HCT116 (cell line): Measurements from ENCODE around the gene BOC. TPM values are rescaled to one million over a fixed set of nuclear protein-coding genes. Genes with fewer than 3 reads are reported as not detected.

ENCODE experiments used
- ATAC-seq: fragments of 200-7000 bp; cut with Tn5 transposase; 2 replicates; pipeline ENCODE4 v1.9.1; 2020; ENCODE audit warnings: mild to moderate bottlenecking, moderate library complexity
- BruUV-seq: library from RNA; stranded (reverse); fragments of 400-500 nt; replicated peaks from 2 replicates; lab custom pipeline; 2021; lab: Mats Ljungman, UMichigan
- CTCF ChIA-PET: fragments of 300-600 bp; sonication (Branson Sonifier 250); formaldehyde crosslinking; loops from one replicate; lab custom pipeline; 2021; ENCODE audit warnings: antibody characterized with exemption; lab: Charles Lee
- POLR2A ChIA-PET: fragments of 300-600, 350-600 bp; sonication (Branson Sonifier 250); formaldehyde crosslinking; loops from one replicate; lab custom pipeline; 2021; ENCODE audit warnings: antibody characterized with exemption; lab: Charles Lee
- RAD21 ChIA-PET, 2 experiments: fragments of 300-600 bp; sonication (Branson Sonifier 250); formaldehyde crosslinking; loops; one replicate each; lab custom pipeline; 2023; ENCODE audit warnings: low total read pairs in 2 of 2; ENCODE audit not compliant: uncharacterized antibody in 2 of 2, unreplicated experiment in 2 of 2, low non-redundant PET in 1 of 2; lab: Charles Lee
- DNase-seq: peaks from one replicate; pipeline ENCODE4 v3.0.0-alpha.2; 2010; ENCODE audit warnings: low read depth, low spot score
- H2AFZ ChIP-seq: fragments of 200-600 bp; shearing (Covaris generic), sonication (generic); 2 replicates; pipeline ENCODE4 v1.6.1; 2017; ENCODE audit warnings: low read depth, mixed run types, mixed read lengths, antibody characterized with exemption, low read length; ENCODE audit not compliant: poor library complexity, severe bottlenecking
- H3K27ac ChIP-seq: 2 replicates; pipeline ENCODE4 v1.5.1; 2012; ENCODE audit warnings: low read depth, low read length
- H3K27me3 ChIP-seq: fragments of 200-600 bp; sonication (generic); 2 replicates; pipeline ENCODE4 v1.6.1; 2016; ENCODE audit warnings: mixed run types, low read length, mixed read lengths; ENCODE audit not compliant: insufficient read depth
- H3K36me3 ChIP-seq, 2 experiments: fragments of 200-500 bp in 1 of 2; fragments of 200-600 bp in 1 of 2; sonication (Bioruptor generic) in 1 of 2; sonication (generic) in 1 of 2; 2 replicates each; pipeline versions ENCODE4 v1.5.1 to v1.6.1; 2014 to 2016; ENCODE audit warnings: low read length in 2 of 2, inconsistent platforms in 1 of 2, mixed read lengths in 1 of 2, mixed run types in 1 of 2; ENCODE audit not compliant: insufficient read depth in 2 of 2, control insufficient read depth in 1 of 2
- H3K4me1 ChIP-seq, 2 experiments: fragments of 200-600 bp in 1 of 2; sonication (generic) in 1 of 2; 2 replicates each; pipeline versions ENCODE4 v1.5.1 to v1.6.1; 2012 to 2017; ENCODE audit warnings: low read length in 2 of 2, inconsistent platforms in 1 of 2, mild to moderate bottlenecking in 1 of 2, mixed read lengths in 1 of 2, mixed run types in 1 of 2, moderate library complexity in 1 of 2; ENCODE audit not compliant: insufficient read depth in 2 of 2, control insufficient read depth in 1 of 2
- H3K4me2 ChIP-seq: fragments of 200-600 bp; sonication (generic); 2 replicates; pipeline ENCODE4 v1.6.1; 2017; ENCODE audit warnings: mixed run types, low read length, mixed read lengths
- H3K4me3 ChIP-seq, 2 experiments: fragments of 200-600 bp in 1 of 2; sonication (generic) in 1 of 2; replicated peaks in 1 of 2; 2 replicates each; pipeline ENCODE4 v1.5.1; 2011 to 2016; ENCODE audit warnings: low read length in 2 of 2, control low read depth in 1 of 2, low read depth in 1 of 2, mild to moderate bottlenecking in 1 of 2, mixed read lengths in 1 of 2, mixed run types in 1 of 2
- H3K79me2 ChIP-seq: fragments of 200-600 bp; sonication (generic); 2 replicates; pipeline ENCODE4 v1.6.1; 2017; ENCODE audit warnings: mild to moderate bottlenecking, mixed run types, low read length, moderate library complexity, mixed read lengths; ENCODE audit not compliant: insufficient read depth
- H3K9ac ChIP-seq: fragments of 200-600 bp; sonication (generic); 2 replicates; pipeline ENCODE4 v1.6.1; 2016; ENCODE audit warnings: low read length, mixed read lengths
- H3K9me2 ChIP-seq: fragments of 200-600 bp; sonication (generic), shearing (Covaris generic); 2 replicates; pipeline ENCODE4 v1.6.1; 2017; ENCODE audit warnings: mixed run types, mild to moderate bottlenecking, moderate library complexity; ENCODE audit not compliant: insufficient read depth
- H3K9me3 ChIP-seq, 2 experiments: fragments of 200-500 bp in 1 of 2; fragments of 200-600 bp in 1 of 2; sonication (Bioruptor generic) in 1 of 2; sonication (generic) in 1 of 2; 2 replicates each; pipeline ENCODE4 v1.6.1; 2014 to 2017; ENCODE audit warnings: low read length in 2 of 2, mixed read lengths in 2 of 2, inconsistent platforms in 1 of 2, low read depth in 1 of 2, mild to moderate bottlenecking in 1 of 2, mixed run types in 1 of 2, moderate library complexity in 1 of 2; ENCODE audit not compliant: control insufficient read depth in 1 of 2, insufficient read depth in 1 of 2
- H4K20me1 ChIP-seq: fragments of 200-600 bp; sonication (generic), shearing (Covaris generic); 2 replicates; pipeline ENCODE4 v1.6.1; 2017; ENCODE audit warnings: mixed run types, mild to moderate bottlenecking, moderate library complexity; ENCODE audit not compliant: insufficient read depth
- CBX3 ChIP-seq: IDR thresholded peaks from 2 replicates; pipeline ENCODE4 v1.6.1; 2012; ENCODE audit warnings: low read depth
- CEBPB ChIP-seq: IDR thresholded peaks from 2 replicates; pipeline ENCODE4 v1.6.1; 2012; ENCODE audit warnings: low read depth
- EGR1 ChIP-seq: IDR thresholded peaks from 2 replicates; pipeline ENCODE4 v1.6.1; 2012; ENCODE audit warnings: low read depth
- ELF1 ChIP-seq: IDR thresholded peaks from 2 replicates; pipeline ENCODE4 v1.6.1; 2012; ENCODE audit warnings: low read depth, borderline replicate concordance
- FOSL1 ChIP-seq: IDR thresholded peaks from 2 replicates; pipeline ENCODE4 v1.6.1; 2012; ENCODE audit warnings: low read depth
- JUND ChIP-seq: IDR thresholded peaks from 2 replicates; pipeline ENCODE4 v1.6.1; 2012
- MAX ChIP-seq: IDR thresholded peaks from 2 replicates; pipeline ENCODE4 v1.6.1; 2012
- POLR2A ChIP-seq: IDR thresholded peaks from 2 replicates; pipeline ENCODE4 v1.7.0; 2011; ENCODE audit warnings: borderline replicate concordance; ENCODE audit not compliant: insufficient read depth, insufficient read length; ENCODE audit errors: extremely low read depth
- SIN3A ChIP-seq: IDR thresholded peaks from 2 replicates; pipeline ENCODE4 v1.6.1; 2012; ENCODE audit warnings: low read depth
- SP1 ChIP-seq: IDR thresholded peaks from 2 replicates; pipeline ENCODE4 v1.6.1; 2012; ENCODE audit warnings: low read depth
- SRF ChIP-seq: IDR thresholded peaks from 2 replicates; pipeline ENCODE4 v1.6.1; 2012; ENCODE audit warnings: low read depth
- YY1 ChIP-seq: IDR thresholded peaks from 2 replicates; pipeline ENCODE4 v1.6.1; 2011; ENCODE audit warnings: low read length, low read depth, moderate library complexity, mild to moderate bottlenecking; ENCODE audit not compliant: insufficient replicate concordance; ENCODE audit errors: extremely low read depth
- ZBTB33 ChIP-seq: IDR thresholded peaks from 2 replicates; pipeline ENCODE4 v1.6.1; 2011; ENCODE audit warnings: mild to moderate bottlenecking, low read length, moderate library complexity; ENCODE audit not compliant: insufficient replicate concordance; ENCODE audit errors: extremely low read depth
- intact Hi-C: fragments of 100-400 bp; cut with micrococcal nuclease; formaldehyde crosslinking; loops from 2 replicates; pipeline ENCODE4 v1.10.0; 2022
- total RNA-seq: library from RNA; stranded (reverse); gene quantifications from one replicate; pipeline ENCODE4 v1.2.1, GENCODE V29; 2021; ENCODE audit not compliant: unreplicated experiment
- TF ChIP-seq, protein P1 (sequence below), 3 experiments: fragments of 200-600 bp in 1 of 3; sonication (generic) in 1 of 3; IDR thresholded peaks in 2 of 3; conservative IDR thresholded peaks in 1 of 3; 2 replicates each; pipeline ENCODE4 v1.5.1; 2012 to 2017; ENCODE audit warnings: low read depth in 2 of 3, low read length in 2 of 3, antibody characterized with exemption in 1 of 3, borderline replicate concordance in 1 of 3, control low read depth in 1 of 3, mild to moderate bottlenecking in 1 of 3, mixed read lengths in 1 of 3, mixed run types in 1 of 3, moderate library complexity in 1 of 3; ENCODE audit not compliant: insufficient read depth in 1 of 3

BOC gene
- total RNA-seq, 1 experiment from 2014 or later: 3.3 TPM

- ChIA-PET CTCF (no interaction called here), RAD21 (no interaction called here), POLR2A (no interaction called here)
- DNase-seq (no peak), ATAC-seq (no peak)
- Histone ChIP-seq H3K4me3 (no peak overlapping the region), H3K4me1 (no peaks in the 10 kb centered on the region), H4K20me1 (no peaks in the 10 kb centered on the region), H3K36me3 (no peaks in the 10 kb centered on the region), H3K27me3 (no peaks in the 10 kb centered on the region; the same call in 1 of the 2 replicates), H2AFZ (no peak overlapping the region), H3K4me2 (no peak overlapping the region), H3K27ac (no peak overlapping the region), H3K9me2 (no peaks in the 10 kb centered on the region), H3K9me3 (no peaks in the 10 kb centered on the region), H3K9ac (no peak overlapping the region), H3K79me2 (no peaks in the 10 kb centered on the region)
- no peak for TF ChIP-seq JUND
- TF ChIP-seq CBX3: no peak
- TF ChIP-seq YY1: no peak
- no peak for TF ChIP-seq SRF
- no peak for TF ChIP-seq POLR2A
- no peak for TF ChIP-seq SP1
- TF ChIP-seq, protein P1, sequence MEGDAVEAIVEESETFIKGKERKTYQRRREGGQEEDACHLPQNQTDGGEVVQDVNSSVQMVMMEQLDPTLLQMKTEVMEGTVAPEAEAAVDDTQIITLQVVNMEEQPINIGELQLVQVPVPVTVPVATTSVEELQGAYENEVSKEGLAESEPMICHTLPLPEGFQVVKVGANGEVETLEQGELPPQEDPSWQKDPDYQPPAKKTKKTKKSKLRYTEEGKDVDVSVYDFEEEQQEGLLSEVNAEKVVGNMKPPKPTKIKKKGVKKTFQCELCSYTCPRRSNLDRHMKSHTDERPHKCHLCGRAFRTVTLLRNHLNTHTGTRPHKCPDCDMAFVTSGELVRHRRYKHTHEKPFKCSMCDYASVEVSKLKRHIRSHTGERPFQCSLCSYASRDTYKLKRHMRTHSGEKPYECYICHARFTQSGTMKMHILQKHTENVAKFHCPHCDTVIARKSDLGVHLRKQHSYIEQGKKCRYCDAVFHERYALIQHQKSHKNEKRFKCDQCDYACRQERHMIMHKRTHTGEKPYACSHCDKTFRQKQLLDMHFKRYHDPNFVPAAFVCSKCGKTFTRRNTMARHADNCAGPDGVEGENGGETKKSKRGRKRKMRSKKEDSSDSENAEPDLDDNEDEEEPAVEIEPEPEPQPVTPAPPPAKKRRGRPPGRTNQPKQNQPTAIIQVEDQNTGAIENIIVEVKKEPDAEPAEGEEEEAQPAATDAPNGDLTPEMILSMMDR (IDR thresholded peaks at IDR 0.05 in 2 of 3, conservative IDR thresholded peaks at IDR 0.05 in 1 of 3; ENCODE audit: borderline replicate concordance in 1 of 3, insufficient read depth in 1 of 3, low read depth in 2 of 3, low read length in 2 of 3): no peak
- intact Hi-C loops: no loop called here
- BruUV-seq: no TSS peak
These were observed 53.1 kb downstream of the BOC start for GRCh38 chr3:113264283-113265131.

DNA sequence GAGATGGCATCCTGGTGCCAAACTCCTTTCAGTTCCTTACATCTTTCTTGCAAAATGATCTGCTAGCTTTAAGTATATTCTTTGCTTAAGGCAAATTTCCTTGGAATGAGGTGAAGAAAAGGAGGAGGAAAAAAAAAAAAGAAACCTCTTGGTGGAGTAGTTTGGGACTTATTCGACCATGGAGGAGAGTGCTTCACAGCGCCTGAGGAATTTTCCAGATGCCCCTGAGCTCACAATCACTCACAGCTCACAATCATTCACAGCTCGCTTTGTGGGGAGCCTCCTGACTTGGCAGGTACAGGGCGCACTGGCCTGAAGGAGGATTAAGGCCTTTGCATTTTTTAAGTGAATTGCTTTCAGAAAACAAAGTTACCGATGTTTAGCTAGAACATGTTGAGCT is 53.9 kb downstream of the BOC start:
- Histone ChIP-seq H3K4me3 (no peak overlapping the region), H4K20me1 (no peaks in the 10 kb centered on the region), H3K27ac (no peak overlapping the region), H3K4me1 (no peaks in the 10 kb centered on the region), H3K27me3 (no peaks in the 10 kb centered on the region; the same call in 1 of the 2 replicates), H3K9me3 (no peaks in the 10 kb centered on the region), H3K9ac (no peak overlapping the region), H2AFZ (no peak overlapping the region), H3K4me2 (no peak overlapping the region), H3K36me3 (no peaks in the 10 kb centered on the region), H3K9me2 (no peaks in the 10 kb centered on the region), H3K79me2 (no peaks in the 10 kb centered on the region)
- no peak for DNase-seq
- BruUV-seq: no TSS peak
- ChIA-PET RAD21 (no interaction called here), POLR2A (no interaction called here), CTCF (no interaction called here)
- no peak for TF ChIP-seq ELF1
- no peak for TF ChIP-seq EGR1
- TF ChIP-seq FOSL1: no peak
- no peak for TF ChIP-seq ZBTB33
- TF ChIP-seq JUND: no peak
- TF ChIP-seq MAX: no peak
- TF ChIP-seq SIN3A: no peak
- no peak for TF ChIP-seq SP1
- no peak for TF ChIP-seq CEBPB
- TF ChIP-seq SRF: no peak
- intact Hi-C loops: no loop called here
- no peak for ATAC-seq
